ENCODE results near the gene IMMP1L.

GRCh38 chr11:31387379-31387778 lies 122.0 kb downstream of the IMMP1L start:
- TF ChIP-seq, protein P1, sequence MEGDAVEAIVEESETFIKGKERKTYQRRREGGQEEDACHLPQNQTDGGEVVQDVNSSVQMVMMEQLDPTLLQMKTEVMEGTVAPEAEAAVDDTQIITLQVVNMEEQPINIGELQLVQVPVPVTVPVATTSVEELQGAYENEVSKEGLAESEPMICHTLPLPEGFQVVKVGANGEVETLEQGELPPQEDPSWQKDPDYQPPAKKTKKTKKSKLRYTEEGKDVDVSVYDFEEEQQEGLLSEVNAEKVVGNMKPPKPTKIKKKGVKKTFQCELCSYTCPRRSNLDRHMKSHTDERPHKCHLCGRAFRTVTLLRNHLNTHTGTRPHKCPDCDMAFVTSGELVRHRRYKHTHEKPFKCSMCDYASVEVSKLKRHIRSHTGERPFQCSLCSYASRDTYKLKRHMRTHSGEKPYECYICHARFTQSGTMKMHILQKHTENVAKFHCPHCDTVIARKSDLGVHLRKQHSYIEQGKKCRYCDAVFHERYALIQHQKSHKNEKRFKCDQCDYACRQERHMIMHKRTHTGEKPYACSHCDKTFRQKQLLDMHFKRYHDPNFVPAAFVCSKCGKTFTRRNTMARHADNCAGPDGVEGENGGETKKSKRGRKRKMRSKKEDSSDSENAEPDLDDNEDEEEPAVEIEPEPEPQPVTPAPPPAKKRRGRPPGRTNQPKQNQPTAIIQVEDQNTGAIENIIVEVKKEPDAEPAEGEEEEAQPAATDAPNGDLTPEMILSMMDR (conservative IDR thresholded peaks at IDR 0.05; ENCODE audit: low read length): no peak
- no peak for TF ChIP-seq EZH2phosphoT487 (IDR thresholded peaks at IDR 0.05; ENCODE audit: borderline replicate concordance, low read depth, low read length)
